ENCODE data around the gene PPIL4.

The PPIL4 gene

GRCh38 chr6:149458806-149459205, 87.0 kb downstream of the PPIL4 start:
- no peak for FAIRE-seq

DNA sequence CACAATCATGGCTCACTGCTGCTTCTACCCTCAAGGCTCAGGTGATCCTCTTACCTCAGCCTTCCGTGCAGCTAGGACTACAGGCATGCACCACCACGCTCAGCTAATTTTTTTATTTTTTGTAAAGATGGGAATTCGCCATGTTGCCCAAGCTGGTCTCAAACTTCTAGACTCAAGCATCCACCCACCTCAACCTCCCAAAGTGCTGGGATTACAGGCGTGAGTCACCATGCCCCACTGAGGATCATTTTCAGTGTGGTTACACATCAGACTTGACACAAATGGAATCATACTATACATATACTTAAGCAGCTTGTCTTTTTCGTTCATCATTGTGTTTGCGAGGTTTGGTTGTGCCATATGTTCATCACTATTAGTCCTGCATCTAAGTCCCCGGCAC, 87.6 kb downstream of the PPIL4 start:
- FAIRE-seq, result no peak

GRCh38 chr6:149457316-149457884, 88.4 kb downstream of the PPIL4 start:
- no peak for FAIRE-seq

DNA sequence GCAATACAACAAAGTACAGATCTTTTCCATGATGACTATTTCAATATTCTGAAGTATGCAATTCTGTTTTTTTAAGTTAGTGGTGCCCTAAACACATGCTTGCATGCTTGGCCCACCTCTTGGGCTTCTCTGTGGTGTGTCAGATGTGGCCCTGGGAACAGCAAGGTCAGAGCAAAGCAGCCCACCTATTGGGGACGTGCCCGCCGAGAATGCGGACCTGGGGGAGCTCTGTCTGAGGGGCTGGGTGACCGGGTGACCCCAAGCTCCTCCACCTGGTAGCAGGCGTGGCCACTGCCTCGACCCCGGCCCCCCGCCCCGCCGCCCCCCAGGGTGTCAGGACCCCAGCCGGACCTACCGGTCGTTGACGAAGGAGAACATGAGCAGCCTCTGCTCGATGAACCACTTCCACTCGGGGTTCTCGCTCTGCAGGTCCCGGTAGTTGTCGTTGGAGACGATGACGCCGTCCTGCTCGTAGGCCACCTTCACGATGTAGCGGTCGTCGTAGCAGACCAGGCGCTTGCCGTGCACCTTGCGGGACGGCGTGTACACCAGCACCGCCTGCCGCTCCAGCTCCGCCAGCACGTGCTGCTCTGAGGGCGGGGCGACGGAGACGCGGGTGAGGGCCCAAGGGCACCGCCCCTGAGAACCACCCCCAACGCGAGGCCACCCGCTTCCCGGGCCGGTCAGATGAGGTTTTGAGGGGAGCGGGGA, 89.4 kb downstream of the PPIL4 start:
- no peak for FAIRE-seq

- FAIRE-seq, result no peak
Measured at GRCh38 chr6:149455031-149455732, 90.7 kb downstream of the PPIL4 start.

All from endometrium (tissue), 2 donors.